Measurements from ENCODE around the gene ART3.

The ART3 gene

GRCh38 chr4:76074993-76075600, 588 bp downstream of the ART3 start:
- DNase-seq = no peak

DNA sequence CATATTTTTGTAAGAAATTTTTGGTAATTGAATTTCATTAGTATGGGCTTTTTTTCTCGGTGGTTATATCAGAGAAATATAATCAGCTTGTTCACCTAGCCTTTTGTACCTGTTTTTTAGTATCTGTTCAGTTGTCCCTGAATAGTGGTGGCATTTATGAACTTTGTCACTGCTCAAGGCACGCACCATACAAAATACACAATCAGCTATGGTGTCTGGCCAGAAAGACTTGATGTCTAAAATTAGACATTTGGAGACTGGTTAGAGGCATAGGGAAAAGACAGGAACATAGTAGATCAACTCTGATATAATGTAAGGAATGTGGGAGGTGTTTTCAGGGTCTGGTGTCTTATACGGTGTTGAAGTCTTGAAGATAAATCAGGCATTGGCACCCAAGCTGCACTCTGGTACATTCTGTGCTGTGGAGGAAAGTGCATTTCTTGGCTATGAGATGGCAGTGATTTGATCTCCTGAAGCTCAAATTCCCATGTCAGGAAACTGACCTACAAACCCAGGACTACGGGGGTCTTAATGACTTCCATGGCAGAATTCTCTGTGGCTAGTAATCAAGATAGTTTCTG, 3.6 kb downstream of the ART3 start:
- no peak for DNase-seq

DNA sequence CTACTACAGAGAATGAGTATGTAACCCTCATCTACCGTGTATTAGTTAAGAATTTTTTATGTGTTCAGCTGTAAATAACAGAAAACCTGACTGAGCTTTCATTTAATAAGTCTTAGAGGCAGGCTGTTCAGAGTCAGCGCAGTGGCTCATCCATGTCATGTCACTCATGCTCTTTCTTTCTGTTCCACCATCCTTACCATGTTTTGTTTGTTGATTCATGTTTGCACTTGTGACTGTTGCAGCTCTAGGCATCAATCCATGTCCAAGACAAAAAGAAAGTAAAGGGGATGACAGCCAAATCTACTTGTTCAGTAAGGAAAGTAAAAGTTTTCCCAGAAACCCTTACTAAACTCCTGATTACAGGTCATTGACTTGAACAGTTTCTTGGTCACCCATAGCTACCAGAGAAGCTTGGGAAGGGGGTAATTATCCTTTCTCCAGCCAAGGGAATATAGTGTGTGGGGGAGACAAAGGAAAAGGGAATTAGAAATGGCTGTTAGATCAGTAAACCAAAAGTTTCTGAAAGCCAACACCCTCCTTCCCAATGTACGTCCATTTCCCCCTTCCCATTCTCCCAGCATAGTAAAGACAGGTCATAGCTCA, 9.0 kb downstream of the ART3 start:
- no peak for DNase-seq

- no peak for DNase-seq
These were observed 10.0 kb downstream of the ART3 start for GRCh38 chr4:76084542-76084941.

- DNase-seq = peak; percentile 76
These were observed 12.7 kb downstream of the ART3 start for GRCh38 chr4:76087007-76087769.

- no peak for DNase-seq
These were observed 14.2 kb downstream of the ART3 start for GRCh38 chr4:76088719-76089118.

DNA sequence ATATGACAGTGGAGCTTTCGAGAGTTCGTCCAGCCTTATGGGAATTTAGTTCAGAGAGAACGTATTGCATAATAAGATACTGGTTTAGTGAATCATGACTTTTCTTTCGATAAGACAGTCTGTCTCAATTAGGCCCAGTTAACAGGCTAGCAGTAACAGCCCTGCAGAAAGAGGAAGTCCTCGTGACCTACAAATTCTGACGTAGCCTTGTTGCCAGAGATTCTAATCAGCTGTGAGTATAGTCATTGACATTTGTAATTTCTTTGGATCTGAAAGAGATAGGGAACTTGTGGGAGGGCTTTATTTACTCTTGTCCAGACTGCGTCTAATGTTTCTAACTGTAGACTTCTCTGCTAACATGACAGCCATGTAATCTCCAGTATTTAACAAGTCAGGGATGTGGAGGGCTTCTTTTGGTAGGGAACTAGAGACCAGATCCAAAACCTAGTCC, 15.8 kb downstream of the ART3 start:
- no peak for DNase-seq

DNA sequence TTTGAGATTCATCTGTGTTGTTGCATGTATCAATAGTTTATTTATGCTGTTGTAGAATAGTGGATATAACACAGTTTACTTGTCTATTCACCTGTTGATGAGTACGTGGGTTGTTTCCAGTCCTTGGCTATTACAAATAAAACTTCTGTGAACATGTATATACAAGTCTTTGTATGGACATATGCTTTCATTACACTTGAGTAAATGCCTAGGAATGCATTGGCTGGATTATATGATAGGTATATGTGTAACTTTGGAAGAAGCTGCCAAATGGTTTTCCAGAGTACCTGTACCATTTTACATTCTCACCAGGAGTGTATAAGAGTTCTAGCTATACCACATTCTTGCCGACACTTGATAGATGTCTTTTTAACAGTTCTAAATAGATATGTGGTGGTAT, 16.5 kb downstream of the ART3 start:
- DNase-seq = no peak

DNA sequence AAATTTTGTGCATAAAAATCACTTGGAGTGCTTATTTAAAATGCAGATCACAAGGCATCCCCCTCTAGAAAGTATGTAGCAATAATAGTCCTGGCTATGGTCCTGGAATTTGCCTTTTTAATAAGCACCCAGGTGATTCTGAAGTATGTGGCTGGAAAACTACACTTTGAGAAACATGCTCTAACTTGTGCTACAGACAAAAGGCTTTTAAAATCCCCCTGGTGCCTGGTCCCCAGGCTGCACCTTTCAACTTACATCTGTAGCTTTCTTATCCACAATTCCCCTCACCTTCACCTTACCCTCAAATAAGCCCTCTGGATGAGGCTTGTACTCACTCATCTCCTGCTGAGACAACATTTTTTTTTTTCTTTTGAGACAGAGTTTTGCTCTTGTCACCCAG, 21.1 kb downstream of the ART3 start:
- no peak for DNase-seq

DNA sequence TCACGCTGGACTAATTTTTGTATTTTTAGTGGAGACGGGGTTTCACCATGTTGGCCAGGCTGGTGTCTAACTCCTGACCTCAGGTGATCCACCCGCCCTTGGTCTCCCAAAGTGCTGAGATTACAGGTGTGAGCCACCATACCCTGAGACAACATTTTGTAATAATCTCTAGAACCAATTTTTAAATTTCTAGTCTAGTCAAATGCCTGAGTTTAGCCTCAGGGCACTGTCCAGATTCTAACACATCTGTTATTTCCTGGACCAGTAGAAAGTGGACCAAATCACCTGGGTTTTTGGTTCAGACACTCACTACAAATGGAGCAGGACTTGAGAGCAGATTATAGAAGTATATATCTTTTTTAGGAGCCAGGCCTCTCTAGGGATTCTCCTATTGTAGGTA, 21.6 kb downstream of the ART3 start:
- no peak for DNase-seq

DNA sequence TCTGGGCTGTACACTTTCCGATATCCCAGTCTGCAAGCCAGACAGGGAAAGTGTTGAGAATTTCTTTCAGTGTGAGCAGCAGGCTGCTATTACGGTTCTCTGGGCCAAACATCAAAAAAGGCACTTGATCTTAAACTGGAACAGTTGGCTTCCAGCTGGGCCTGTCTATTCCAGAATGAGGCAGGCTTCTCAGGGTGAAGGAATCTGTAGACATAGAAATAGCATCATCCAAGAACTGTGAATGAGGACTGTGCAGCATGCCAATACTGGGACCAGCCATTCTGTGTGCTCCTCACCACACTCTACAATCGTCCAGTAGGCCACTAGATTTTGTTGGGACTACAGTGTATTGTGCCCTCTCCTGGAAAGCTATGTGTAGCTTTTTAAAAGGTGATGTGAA, 31.1 kb downstream of the ART3 start:
- DNase-seq = no peak

- DNase-seq = no peak
These were observed 31.9 kb downstream of the ART3 start for GRCh38 chr4:76106442-76106841.

DNA sequence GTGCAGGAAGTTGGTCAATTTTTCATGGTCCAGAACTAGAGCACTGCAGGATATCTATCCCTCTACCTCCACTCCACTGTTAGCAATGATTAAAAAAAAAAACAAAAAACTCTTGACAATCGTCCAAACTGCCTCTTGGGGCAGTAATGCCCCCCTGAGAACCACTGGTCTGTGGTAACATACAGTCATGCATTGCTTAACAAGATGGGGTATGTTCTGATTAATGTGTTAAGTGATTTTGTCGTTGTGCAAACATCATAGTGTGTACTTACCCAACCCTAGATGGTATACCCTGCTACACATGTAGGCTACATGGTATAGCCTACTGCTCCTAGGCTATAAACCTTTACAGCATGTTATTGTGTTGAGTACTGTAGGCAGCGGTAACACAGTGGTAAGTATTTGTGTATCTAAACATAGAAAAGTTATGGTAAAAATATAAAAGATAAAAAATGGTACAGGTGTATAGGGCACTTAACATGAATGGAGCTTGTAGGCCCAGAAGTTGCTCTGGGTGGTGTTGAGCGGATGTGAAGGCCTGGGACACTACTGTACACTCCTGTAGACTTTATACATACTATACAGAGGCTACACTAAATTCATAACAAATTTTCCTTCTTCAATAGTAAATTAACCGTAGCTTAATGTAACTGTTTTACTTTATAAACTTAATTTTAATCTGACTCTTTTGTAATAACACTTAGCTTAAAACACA, 34.1 kb downstream of the ART3 start:
- peak; percentile 66 for DNase-seq

DNA sequence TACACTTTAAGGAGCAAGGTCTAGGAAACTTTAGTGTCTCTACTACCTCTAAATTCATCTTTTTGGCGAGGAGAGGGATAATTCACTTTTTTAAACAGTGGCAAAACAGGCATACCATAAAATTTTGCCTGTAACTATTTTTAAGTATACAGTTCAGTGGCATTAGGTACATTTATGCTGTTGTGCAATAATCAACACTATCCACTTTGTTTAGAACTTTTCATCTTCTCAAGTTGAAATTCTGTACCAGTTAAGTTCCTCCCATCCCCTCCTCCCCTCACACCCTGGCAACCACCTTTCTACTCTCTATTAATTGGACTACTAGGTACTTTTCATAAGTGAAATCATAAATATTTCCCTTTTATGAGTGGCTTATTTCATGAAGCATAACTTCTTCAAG, 42.3 kb downstream of the ART3 start:
- DNase-seq = no peak

DNA sequence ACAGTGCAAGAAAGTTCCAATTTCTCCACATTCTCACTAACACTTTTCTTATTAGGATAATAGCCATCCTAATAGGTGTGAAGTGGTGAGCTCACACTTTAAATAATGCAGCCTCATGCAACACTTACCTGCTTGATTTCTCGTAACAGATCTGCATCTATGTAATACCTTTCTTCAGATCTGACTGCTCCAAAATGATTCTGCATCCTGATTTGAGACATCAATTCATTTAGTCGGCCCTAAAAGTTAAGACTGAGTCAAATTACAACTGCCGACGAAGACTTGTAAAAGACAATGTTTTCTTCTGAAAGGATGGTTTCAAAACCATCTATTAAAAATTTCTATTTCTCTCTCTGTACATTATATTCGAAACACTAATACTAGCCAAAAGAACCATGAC, 43.0 kb downstream of the ART3 start:
- no peak for DNase-seq

- DNase-seq = no peak
These were observed 45.7 kb downstream of the ART3 start for GRCh38 chr4:76120199-76120598.

DNA sequence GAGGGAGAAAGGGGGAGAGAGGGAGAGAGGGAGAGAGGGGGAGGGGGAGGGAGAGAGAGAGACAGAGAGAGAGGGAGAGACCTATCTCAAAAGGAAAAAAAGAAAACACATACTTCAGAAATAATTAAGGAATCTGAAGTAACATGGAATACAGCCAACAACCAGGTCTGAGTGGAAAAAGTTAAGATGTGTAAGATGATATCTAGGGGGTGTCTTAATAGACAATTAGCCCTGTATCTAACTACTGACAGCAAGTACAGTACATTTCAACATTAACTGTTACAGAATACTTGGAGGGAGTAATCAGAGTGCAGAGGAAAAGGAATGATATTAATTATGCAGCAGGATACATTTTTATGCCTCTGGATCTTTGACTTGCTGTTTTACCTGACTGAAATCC, 51.3 kb downstream of the ART3 start:
- DNase-seq = no peak

- DNase-seq = no peak
These were observed 53.2 kb downstream of the ART3 start for GRCh38 chr4:76127754-76128153.

- no peak for DNase-seq
These were observed 66.7 kb downstream of the ART3 start for GRCh38 chr4:76141241-76141640.

DNA sequence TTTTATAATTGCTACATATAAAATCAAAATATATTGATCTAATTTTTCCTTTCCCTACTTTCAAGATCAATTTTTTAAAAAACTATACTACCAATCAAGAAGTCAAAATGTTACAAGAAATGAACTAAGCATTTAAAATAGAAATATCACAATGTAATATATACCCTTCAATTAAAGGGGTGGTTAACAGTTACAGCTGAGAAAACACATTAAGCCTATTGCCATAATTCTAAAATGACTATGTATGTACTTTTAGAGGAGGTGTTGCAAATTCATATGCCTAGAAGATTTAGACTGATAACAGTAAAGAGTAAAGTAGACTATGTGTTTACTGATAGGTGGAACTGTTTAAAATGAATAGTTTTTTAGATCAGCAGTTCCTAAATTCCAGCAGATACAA, 70.0 kb downstream of the ART3 start:
- peak; percentile 8 for DNase-seq

- DNase-seq = peak; percentile 95
These were observed 73.1 kb downstream of the ART3 start for GRCh38 chr4:76147454-76148141.

GRCh38 chr4:76148142-76148865, 73.8 kb downstream of the ART3 start, which contains the start of gene NUP54:
NUP54 (minus strand) TSS chr4:76148397; CDS start chr4:76148374, 23 bp downstream.
- DNase-seq = peak; percentile 94
